CD4-positive, alpha-beta T cell treated with Interferon gamma for 1 hour (primary cell): Measurements from ENCODE around the gene MMP19.
A peak's percentile ranks its signal among the peaks of the same experiment; 100 is the strongest.
"Not testable (repeated sequence)": the region's sequence is repeated elsewhere in the genome, so short reads cannot be mapped to it uniquely, and the experiment has no call there.

Experiments
- DNase-seq: peaks from one replicate; pipeline ENCODE4 v3.0.0-alpha.2; 2020

MMP19 gene, protein sequence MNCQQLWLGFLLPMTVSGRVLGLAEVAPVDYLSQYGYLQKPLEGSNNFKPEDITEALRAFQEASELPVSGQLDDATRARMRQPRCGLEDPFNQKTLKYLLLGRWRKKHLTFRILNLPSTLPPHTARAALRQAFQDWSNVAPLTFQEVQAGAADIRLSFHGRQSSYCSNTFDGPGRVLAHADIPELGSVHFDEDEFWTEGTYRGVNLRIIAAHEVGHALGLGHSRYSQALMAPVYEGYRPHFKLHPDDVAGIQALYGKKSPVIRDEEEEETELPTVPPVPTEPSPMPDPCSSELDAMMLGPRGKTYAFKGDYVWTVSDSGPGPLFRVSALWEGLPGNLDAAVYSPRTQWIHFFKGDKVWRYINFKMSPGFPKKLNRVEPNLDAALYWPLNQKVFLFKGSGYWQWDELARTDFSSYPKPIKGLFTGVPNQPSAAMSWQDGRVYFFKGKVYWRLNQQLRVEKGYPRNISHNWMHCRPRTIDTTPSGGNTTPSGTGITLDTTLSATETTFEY

DNA sequence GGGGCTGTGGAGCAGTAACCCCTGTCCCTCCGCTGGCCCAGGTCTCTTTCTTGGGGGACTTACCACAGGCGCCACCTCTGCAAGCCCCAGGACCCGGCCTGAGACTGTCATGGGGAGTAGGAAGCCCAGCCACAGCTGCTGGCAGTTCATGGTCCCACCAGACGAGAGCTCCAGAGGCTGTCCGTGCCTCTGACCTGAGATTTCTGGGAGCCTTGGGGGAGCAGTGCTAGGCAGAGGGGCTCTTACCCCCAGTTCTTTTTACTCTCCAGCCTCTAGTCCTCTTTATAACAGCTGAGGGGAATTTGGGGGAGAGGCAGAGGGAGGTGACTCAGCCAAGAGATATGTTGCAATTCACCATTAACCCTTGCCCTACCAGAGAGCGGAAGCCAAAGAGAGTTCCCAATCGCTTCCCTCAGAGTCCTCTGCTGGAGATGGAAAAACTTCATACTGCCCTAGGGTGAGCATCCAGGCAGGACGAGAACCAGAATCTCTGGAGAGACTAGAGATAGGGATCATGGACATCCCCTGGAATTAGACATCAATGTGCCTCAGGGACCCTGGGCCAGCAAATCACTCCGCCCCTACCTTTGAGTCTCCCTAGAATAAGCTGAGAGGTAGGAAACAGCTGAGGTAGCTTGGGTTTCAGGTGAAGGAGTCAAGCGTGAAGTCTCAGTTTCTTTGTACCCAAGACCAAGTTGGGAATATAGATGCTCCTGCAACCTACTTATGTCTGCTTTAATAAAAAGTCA, at the start of gene MMP19:
Gene MMP19, minus strand, starts transcription at position 256 of the 749 bp plus-strand sequence. Its CDS starts 106 bp downstream, at position 150.
- no peak for DNase-seq

- no peak for DNase-seq
Measured at GRCh38 chr12:55891310-55891709, 48.6 kb upstream of the MMP19 start.

GRCh38 chr12:55885113-55885512, 42.4 kb upstream of the MMP19 start:
- no peak for DNase-seq

GRCh38 chr12:55877824-55878223, 35.1 kb upstream of the MMP19 start:
- no peak for DNase-seq

GRCh38 chr12:55875704-55876467, 33.1 kb upstream of the MMP19 start:
- DNase-seq: no peak

DNA sequence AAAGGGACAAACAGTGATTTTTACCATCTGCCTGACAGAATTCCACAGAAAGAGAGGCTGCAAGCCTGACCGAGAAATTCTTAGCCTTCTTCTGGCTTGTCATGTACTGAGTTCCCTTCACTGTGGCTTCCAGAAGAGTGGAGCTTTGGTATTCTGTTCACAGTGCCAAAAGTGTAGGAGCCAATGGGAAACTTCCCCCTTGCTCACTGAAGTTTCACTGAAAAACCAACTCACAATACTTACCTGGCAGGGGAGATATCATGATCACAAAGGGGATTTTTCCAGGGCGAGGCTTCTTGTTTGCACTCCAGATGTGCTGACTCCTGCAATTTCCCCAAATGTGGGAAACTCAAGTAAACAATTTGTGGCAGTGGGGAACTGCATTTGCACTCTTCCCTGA, 31.7 kb upstream of the MMP19 start:
- no peak for DNase-seq

DNA sequence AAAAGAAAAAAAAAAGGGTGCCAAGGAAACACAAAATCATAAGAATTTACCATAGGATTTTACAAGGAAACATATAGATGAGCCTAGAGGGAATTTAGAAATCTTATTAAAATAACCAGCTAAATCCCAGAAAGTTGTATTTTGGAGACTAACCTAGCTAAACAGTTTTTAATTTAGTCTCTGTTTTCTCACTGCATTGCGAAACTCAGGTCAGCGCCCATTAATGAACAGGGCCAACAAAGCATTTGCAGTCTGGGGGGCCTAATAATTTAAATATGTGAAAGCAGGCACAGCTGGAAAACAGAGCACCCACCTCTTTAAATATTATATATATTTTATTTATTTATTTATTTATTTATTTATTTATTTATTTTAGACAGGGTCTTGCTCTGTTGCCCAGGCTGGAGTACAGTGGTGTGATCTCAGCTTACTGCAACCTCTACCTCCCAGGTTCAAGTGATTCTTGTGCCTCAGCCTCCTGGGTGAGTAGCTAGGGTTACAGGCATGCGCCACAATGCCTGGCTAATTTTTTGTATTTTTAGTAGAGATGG, 23.8 kb upstream of the MMP19 start:
- not testable (repeated sequence) for DNase-seq

- DNase-seq: no peak
Measured at GRCh38 chr12:55865327-55865726, 22.6 kb upstream of the MMP19 start.

DNA sequence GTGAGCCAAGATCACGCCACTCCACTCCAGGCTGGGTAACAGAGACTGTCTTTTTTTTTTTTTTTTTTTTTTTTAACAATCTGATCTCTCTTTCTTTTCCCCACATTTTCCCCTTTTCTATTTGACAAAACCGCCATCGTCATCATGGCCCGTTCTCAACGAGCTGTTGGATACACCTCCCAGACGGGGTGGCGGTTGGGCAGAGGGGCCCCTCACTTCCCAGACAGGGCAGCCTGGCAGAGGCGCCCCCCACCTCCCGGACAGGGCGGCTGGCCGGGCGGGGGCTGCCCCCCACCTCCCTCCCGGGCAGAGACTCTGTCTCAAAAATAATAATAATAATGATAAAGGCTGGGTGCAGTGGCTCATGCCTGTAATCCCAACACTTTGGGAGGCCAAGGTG, 20.2 kb upstream of the MMP19 start:
- not testable (repeated sequence) for DNase-seq

DNA sequence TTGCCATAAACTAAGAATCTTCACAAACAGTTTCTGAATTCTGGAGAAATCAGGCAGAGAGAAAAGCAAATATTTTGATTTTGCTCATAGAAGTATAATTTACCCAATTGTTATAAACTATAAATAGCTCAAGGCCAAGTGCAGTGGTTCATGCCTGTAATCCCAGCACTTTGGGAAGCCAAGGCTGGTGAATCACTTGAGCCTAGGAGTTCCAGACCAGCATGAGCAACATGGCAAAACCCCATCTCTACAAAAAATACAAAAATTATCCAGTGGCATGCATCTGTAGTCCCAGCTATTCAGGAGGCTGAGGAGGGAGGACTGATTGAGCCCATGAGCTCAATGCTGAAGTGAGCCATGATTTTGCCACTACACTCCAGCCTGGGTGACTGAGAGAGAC, 19.6 kb upstream of the MMP19 start:
- DNase-seq: no peak

GRCh38 chr12:55861871-55862270, 19.1 kb upstream of the MMP19 start:
- DNase-seq: no peak

DNA sequence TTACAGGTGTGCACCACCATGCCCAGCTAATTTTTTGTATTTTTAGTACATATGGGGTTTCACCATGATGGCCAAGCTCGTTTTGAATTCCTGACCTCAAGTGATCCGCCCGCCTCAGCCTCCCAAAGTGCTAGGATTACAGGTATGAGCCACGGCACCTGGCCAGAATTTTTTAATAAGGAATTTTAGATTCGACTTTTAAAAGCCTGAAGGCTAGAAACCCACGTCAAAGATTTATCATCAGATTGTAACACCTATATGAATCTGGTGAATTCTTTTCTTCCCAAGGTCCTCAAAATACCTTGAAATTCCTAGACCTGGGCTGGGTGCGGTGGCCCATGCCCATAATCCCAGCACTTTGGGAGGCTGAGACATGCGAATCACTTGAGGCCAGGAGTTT, 18.7 kb upstream of the MMP19 start:
- no peak for DNase-seq

DNA sequence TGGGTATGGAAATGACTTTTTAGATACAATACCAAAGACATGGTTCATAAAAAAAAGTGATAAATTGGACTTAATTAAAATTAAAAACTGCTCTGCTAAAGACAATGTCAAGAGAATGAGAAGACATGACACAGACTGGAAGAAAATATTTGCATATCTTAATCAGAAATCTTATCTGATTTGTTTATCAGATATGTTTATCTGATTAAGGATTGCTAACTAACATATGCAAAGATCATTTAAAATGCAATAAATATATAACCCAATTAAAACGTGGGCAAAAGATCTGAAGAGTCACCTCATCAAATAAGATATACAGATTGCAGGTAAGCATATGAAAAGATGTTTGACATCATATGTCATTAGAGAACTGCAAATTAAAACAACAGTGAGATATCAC, 10.0 kb upstream of the MMP19 start:
- no peak for DNase-seq

DNA sequence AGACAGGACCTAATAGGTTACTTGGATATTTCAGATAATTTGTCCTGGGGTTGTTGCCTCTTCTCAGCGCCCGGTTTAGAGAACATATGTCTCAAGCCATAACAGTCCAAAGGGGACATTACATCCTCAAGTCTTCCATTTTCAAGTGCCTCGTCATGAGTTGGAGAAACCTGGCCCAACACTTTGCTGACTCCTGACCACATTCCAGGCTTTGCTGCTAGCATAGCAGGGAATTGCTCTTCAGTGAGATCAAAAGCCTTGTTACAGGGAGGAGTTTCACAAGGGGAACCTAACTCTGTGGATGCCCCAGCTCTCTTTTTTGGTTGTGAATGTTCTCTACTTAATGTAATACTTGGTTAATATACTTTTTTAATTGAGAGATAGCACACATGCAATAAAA, 8.2 kb upstream of the MMP19 start:
- DNase-seq: no peak

DNA sequence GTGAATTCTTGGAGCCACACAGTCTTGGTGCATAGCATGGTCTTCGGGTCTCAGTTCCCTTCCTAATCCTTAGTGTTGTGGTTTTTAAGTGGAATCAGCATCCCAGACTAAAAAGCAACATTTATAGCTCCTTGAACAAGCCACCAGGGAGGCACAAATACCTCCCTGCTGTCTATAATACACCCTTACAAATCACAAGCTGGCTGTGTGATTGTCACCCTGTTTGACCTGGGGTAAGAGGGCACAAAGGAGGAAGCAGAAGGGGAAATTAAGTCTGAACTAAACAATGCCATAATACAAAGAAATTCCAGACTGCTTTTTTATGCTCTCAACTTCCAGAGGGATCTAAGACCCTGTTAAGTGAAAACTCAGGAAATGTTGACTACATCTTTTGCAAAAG, 7.7 kb upstream of the MMP19 start:
- no peak for DNase-seq

- DNase-seq: no peak
Measured at GRCh38 chr12:55849616-55850343, 7.0 kb upstream of the MMP19 start.

DNA sequence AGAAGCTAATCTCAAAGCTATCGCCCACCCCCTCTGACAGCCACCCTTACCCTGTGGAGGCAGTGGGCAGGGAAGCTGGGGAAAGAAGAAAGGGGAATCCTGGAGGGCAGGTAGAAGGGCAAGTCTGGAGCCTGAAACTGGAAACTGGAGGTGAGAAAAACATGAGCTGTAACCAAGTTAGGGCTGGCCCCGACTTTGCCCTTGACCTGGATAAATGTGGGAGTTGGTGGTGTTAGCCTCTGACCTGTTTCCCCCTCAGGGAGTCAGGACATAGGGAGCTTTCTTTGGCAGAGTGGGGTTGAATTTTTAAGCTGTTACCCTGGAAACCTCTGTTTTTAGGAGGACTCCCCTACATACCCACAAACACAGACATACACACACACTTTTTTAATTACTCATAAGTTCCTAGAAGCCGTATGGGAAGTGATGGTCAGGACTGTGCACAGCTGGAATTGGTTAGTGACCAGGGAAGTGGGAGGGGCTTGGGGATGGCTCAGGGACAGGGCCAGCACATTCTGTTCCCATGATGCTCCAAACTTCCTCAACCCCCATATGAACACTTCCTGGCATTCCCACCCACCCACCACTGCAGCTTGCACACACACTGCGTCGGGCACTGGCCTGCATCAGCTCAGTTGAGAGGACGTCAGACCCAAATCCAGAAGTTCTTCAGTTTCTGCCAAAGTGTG, 5.0 kb upstream of the MMP19 start:
- DNase-seq: peak; percentile 80

DNA sequence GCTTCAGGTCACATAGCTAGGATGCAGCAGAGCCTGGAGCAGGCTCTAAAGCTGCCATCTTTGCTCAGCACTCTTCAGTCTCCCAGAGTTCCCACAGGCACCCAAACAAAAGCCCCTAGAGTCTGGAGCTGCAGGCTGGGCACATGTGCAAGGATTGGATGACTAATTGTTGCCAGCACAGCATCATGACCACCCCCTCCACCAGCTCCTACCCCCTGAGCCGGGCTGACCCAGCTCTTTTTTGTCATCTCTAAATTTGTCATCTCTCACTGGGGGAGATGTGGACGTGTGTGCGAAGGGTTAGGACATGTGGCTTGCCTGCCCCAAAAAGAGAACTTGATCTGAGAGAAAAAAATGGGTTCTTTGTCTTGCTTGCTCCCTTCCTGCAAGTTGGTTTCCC, 4.3 kb upstream of the MMP19 start:
- peak; percentile 60 for DNase-seq

GRCh38 chr12:55845785-55846496, 3.2 kb upstream of the MMP19 start:
- DNase-seq: no peak

DNA sequence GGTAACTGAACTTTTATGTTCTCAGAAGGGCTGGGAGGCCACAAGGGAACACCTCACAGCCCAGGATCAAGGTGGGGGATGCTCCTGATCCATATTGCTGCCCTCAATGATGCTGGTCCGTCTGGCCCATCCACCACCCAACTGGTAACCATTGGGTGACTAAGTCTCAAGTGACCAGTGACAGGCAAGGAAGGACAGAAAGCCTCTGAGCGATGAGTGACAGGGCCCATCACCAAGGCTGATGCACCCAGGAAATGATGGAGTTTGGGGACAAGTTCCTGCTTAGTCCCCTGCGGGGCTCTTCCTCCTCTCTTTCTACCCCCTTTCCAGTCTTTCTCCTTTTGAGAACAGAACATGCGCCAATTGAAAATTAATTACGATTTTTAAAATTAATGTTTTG, 2.6 kb upstream of the MMP19 start:
- DNase-seq: no peak

- DNase-seq: no peak
Measured at GRCh38 chr12:55844961-55845360, 2.2 kb upstream of the MMP19 start.
